A549 (cell line): ENCODE results near the gene NEDD4L.

Experiments
- BHLHE40 ChIP-seq: IDR thresholded peaks from 2 replicates; pipeline ENCODE4 v1.6.1; 2012; ENCODE audit warnings: low read depth, low read length, inconsistent platforms
- CHD2 ChIP-seq: fragments of 150-350 bp; IDR thresholded peaks from 2 replicates; pipeline ENCODE4 v1.6.1; 2014; ENCODE audit warnings: low read length; ENCODE audit not compliant: partially characterized antibody
- CTCF ChIP-seq: fragments of >200 bp; sonication (Bioruptor Twin); formaldehyde crosslinking; IDR thresholded peaks from 3 replicates; pipeline ENCODE4 v1.5.1; 2016
- MAFK ChIP-seq: fragments of 450-650 bp; IDR thresholded peaks from 2 replicates; pipeline ENCODE4 v1.6.1; 2014; ENCODE audit not compliant: partially characterized antibody
- MYC ChIP-seq: IDR thresholded peaks from 2 replicates; pipeline ENCODE4 v1.6.1; 2012; ENCODE audit warnings: mild to moderate bottlenecking, inconsistent platforms, low read length, improper control_type of control experiment, borderline replicate concordance
- RAD21 ChIP-seq, 2 experiments: fragments of >200 bp in 1 of 2; sonication (Bioruptor Twin) in 1 of 2; formaldehyde crosslinking in 1 of 2; IDR thresholded peaks in 1 of 2; conservative IDR thresholded peaks in 1 of 2; 2 replicates in 1 of 2; 3 replicates in 1 of 2; pipeline ENCODE4 v1.6.1; 2012 to 2018; ENCODE audit warnings: inconsistent platforms in 1 of 2
- RFX5 ChIP-seq: fragments of 450-650 bp; IDR thresholded peaks from 2 replicates; pipeline ENCODE4 v1.7.1; 2014; ENCODE audit warnings: antibody characterized with exemption, mild to moderate bottlenecking, moderate library complexity

- TF ChIP-seq BHLHE40 (no peak), RFX5 (no peak), MAFK (no peak), RAD21 (conservative IDR thresholded peaks at IDR 0.05 in 1 of 2, IDR thresholded peaks at IDR 0.05 in 1 of 2) (peak; percentile 35 to 53; a peak in 4 of 5 replicates), CTCF (peak; percentile 35), CHD2 (no peak), MYC (no peak)
Observed at GRCh38 chr18:58231930-58232329, 187.9 kb downstream of the NEDD4L start.
